GM21717 (cell line): Measurements from ENCODE around the gene DCTD.

Experiments
- ATAC-seq: cut with Tn5 transposase; IDR thresholded peaks from one replicate; pipeline ENCODE4 v1.9.1; 2021; ENCODE audit warnings: mild to moderate bottlenecking, moderate library complexity; ENCODE audit not compliant: unreplicated experiment

Gene DCTD

GRCh38 chr4:182894681-182895275 is 22.4 kb downstream of the DCTD start:
- ATAC-seq, result no peak

GRCh38 chr4:182893474-182894080 is 23.6 kb downstream of the DCTD start:
- ATAC-seq, result no peak

GRCh38 chr4:182893047-182893446 is 24.1 kb downstream of the DCTD start:
- no peak for ATAC-seq

- no peak for ATAC-seq
Observed at GRCh38 chr4:182890202-182890601, 27.0 kb downstream of the DCTD start.

GRCh38 chr4:182888891-182889290 is 28.3 kb downstream of the DCTD start:
- ATAC-seq, result no peak

- ATAC-seq, result no peak
Observed at GRCh38 chr4:182886768-182887167, 30.4 kb downstream of the DCTD start.

- ATAC-seq, result no peak
Observed at GRCh38 chr4:182886205-182886604, 31.0 kb downstream of the DCTD start.

GRCh38 chr4:182885738-182886077 is 31.5 kb downstream of the DCTD start:
- ATAC-seq, result no peak

- ATAC-seq, result no peak
Observed at GRCh38 chr4:182885022-182885737, 32.0 kb downstream of the DCTD start.

- ATAC-seq, result no peak
Observed at GRCh38 chr4:182884040-182884439, 33.1 kb downstream of the DCTD start.

GRCh38 chr4:182883351-182883750 is 33.8 kb downstream of the DCTD start:
- no peak for ATAC-seq

GRCh38 chr4:182881914-182882313 is 35.3 kb downstream of the DCTD start:
- no peak for ATAC-seq

GRCh38 chr4:182880387-182881356 is 36.5 kb downstream of the DCTD start:
- ATAC-seq, result no peak

GRCh38 chr4:182879913-182880312 is 37.3 kb downstream of the DCTD start:
- ATAC-seq, result no peak

- ATAC-seq, result no peak
Observed at GRCh38 chr4:182878633-182879495, 38.3 kb downstream of the DCTD start.

- no peak for ATAC-seq
Observed at GRCh38 chr4:182877326-182877883, 39.8 kb downstream of the DCTD start.

- no peak for ATAC-seq
Observed at GRCh38 chr4:182876427-182876826, 40.8 kb downstream of the DCTD start.

- no peak for ATAC-seq
Observed at GRCh38 chr4:182875453-182876405, 41.5 kb downstream of the DCTD start.

GRCh38 chr4:182874797-182875345 is 42.3 kb downstream of the DCTD start:
- no peak for ATAC-seq
